ENCODE data around the gene TSSK2. TPM values are rescaled to one million over a fixed set of nuclear protein-coding genes. Genes with fewer than 3 reads are reported as not detected.
A peak's percentile ranks its signal among the peaks of the same experiment; 100 is the strongest.

Gene TSSK2
- total and polyA plus RNA-seq, 2 experiments from 2014 or later: not detected

DNA sequence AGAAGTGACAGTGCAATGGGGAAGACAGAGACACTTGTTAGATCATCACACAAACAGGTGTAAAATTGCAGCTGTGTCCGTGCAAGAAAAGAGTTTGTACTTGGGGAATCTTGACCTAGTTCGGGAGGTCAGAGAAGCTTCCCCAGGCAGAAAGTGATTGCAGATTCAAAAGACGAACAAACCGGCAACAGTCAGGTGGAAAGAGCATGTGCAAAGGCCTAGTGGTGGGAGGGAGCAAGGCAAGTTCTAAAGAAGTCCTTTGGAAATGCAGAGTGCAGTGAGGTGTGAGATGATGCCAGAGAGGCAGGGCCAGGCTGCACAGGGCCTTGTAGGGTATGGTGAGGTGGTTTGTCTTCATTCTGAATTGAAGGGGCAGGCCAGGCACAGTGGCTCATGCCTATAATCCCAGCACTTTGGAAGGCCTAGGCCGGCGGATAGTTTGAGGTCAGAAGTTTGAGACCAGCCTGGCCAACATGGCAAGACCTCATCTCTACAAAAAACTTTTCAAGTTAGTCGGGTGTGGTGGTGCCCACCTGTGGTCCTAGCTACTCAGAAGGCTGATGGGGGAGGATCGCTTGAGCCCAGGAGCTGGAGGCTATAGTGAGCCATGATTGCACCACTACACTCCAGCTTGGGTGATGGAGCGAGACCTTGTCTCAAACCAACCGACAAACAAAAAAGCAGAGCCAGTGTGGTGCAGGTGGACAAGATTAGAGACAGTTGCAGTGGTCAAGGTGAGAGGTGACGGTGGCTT, 15.3 kb downstream of the TSSK2 start:
- H4K20me1 ChIP-seq (ENCODE audit: insufficient read depth, poor library complexity, severe bottlenecking): no peaks in the 10 kb centered on the region
- H3K4me2 ChIP-seq: no peak overlapping the region
- H3K4me3 ChIP-seq: no peak overlapping the region
- no peaks in the 10 kb centered on the region for H3K9me2 ChIP-seq (replicated peaks; ENCODE audit: insufficient read depth)
- H3K36me3 ChIP-seq (replicated peaks; ENCODE audit: insufficient read depth, low read depth): no peaks in the 10 kb centered on the region
- H3K4me1 ChIP-seq (ENCODE audit: insufficient read depth): no peaks in the 10 kb centered on the region
- no peak overlapping the region for H2AFZ ChIP-seq
- no peaks in the 10 kb centered on the region for H3K9me3 ChIP-seq (ENCODE audit: low read depth)
- no peak overlapping the region for H3K27ac ChIP-seq
- no peak for DNase-seq (ENCODE audit: low spot score)
- no peak for TF ChIP-seq EZH2phosphoT487 (IDR thresholded peaks at IDR 0.05; ENCODE audit: low read depth, severe bottlenecking, unreplicated experiment)
- TF ChIP-seq, protein P1, sequence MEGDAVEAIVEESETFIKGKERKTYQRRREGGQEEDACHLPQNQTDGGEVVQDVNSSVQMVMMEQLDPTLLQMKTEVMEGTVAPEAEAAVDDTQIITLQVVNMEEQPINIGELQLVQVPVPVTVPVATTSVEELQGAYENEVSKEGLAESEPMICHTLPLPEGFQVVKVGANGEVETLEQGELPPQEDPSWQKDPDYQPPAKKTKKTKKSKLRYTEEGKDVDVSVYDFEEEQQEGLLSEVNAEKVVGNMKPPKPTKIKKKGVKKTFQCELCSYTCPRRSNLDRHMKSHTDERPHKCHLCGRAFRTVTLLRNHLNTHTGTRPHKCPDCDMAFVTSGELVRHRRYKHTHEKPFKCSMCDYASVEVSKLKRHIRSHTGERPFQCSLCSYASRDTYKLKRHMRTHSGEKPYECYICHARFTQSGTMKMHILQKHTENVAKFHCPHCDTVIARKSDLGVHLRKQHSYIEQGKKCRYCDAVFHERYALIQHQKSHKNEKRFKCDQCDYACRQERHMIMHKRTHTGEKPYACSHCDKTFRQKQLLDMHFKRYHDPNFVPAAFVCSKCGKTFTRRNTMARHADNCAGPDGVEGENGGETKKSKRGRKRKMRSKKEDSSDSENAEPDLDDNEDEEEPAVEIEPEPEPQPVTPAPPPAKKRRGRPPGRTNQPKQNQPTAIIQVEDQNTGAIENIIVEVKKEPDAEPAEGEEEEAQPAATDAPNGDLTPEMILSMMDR (IDR thresholded peaks at IDR 0.05; ENCODE audit: poor library complexity): no peak
- TF ChIP-seq EZH2 (IDR thresholded peaks at IDR 0.05; ENCODE audit: borderline replicate concordance): no peak
- peaks cover 46% of the 10 kb centered on the region for H3K27me3 ChIP-seq
- peaks cover 12% of the 10 kb centered on the region for H3K79me2 ChIP-seq
- 79% methylated on average over 11 of the region's 11 CpGs for WGBS (ENCODE audit: low lambda C conversion rate, missing lambda C conversion rate)

DNA sequence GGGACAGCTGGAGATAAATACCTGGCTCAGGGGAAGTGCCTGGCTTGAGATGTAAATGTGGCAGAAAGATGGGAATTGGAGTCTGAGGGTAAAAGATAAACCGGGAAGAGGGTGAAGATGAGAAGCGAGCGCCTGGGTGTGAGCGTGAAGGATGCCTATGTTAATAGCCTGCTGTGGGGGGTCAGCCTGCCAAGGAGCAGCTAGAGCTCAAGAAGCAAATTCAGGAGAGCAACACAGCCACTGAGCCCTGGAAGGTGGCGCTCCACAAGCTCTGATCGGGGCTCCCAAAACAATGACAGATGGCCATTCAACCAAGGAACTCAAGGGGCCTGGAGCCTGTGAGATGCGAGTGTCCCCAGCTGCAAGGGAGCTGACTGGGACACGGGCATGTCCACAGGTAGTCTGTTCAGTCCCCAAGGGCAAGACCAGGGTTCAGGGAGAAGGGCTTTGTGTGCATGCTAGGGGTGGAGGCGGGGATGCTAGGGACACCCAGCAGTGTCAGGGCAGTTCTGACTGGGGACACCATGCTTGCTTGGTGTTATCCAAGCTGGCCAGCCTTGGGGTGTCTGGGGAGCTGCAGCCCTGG, 16.2 kb downstream of the TSSK2 start:
- Histone ChIP-seq H3K4me1 (ENCODE audit: insufficient read depth) (no peaks in the 10 kb centered on the region), H3K4me2 (no peak overlapping the region), H2AFZ (no peak overlapping the region), H3K27ac (no peak overlapping the region), H3K9me2 (replicated peaks; ENCODE audit: insufficient read depth) (no peaks in the 10 kb centered on the region), H3K9me3 (ENCODE audit: low read depth) (no peaks in the 10 kb centered on the region), H3K36me3 (replicated peaks; ENCODE audit: insufficient read depth, low read depth) (no peaks in the 10 kb centered on the region), H4K20me1 (ENCODE audit: insufficient read depth, poor library complexity, severe bottlenecking) (no peaks in the 10 kb centered on the region), H3K27me3 (peaks cover 55% of the 10 kb centered on the region), H3K4me3 (no peak overlapping the region), H3K79me2 (peaks cover 12% of the 10 kb centered on the region)
- peak; percentile 1 for DNase-seq (ENCODE audit: low spot score)
- TF ChIP-seq, protein P1 (IDR thresholded peaks at IDR 0.05; ENCODE audit: poor library complexity): no peak
- TF ChIP-seq EZH2 (IDR thresholded peaks at IDR 0.05; ENCODE audit: borderline replicate concordance) (no peak), EZH2phosphoT487 (IDR thresholded peaks at IDR 0.05; ENCODE audit: low read depth, severe bottlenecking, unreplicated experiment) (no peak)
- WGBS (ENCODE audit: low lambda C conversion rate, missing lambda C conversion rate): 29% methylated on average over 9 of the region's 9 CpGs

DNA sequence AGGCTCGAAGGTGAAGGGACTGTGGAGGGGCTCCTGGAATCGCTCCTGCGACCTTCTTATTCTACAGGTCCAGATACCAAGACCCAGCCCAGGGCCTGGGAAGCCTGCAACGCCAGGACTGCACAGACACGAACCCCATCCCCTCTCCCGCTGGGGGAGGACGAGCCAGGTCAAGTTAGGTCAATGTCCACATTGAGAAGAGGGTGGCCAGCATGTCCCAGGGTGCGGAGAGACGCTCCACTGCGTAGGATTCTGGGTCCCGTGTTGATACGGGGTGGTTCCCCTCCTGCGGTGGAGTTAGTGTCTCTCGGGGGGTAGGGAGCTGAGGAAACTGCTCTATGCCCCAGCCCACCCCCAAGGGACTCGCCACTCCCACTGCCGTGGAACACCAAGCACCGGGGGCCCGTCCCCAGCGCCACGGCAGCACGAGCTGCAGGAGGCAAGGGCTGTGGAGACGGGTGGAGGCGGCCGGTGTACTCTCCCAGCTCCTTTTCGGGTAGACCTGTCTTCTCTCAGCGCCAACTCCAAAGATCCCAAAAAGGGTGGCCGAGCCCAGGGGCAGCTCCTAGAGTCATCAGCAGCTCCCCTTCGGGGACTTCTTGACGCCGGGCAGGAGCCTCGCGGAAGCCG, 17.4 kb downstream of the TSSK2 start:
- Histone ChIP-seq H3K9me2 (replicated peaks; ENCODE audit: insufficient read depth) (no peaks in the 10 kb centered on the region), H4K20me1 (ENCODE audit: insufficient read depth, poor library complexity, severe bottlenecking) (no peaks in the 10 kb centered on the region), H3K79me2 (peaks cover 6% of the 10 kb centered on the region), H3K9me3 (ENCODE audit: low read depth) (no peaks in the 10 kb centered on the region), H3K27me3 (peaks cover 63% of the 10 kb centered on the region), H3K4me2 (no peak overlapping the region), H3K4me3 (no peak overlapping the region), H3K4me1 (ENCODE audit: insufficient read depth) (no peaks in the 10 kb centered on the region), H2AFZ (no peak overlapping the region), H3K27ac (no peak overlapping the region), H3K36me3 (replicated peaks; ENCODE audit: insufficient read depth, low read depth) (no peaks in the 10 kb centered on the region)
- WGBS (ENCODE audit: low lambda C conversion rate, missing lambda C conversion rate): 78% methylated on average over 31 of the region's 33 CpGs
- TF ChIP-seq, protein P1 (IDR thresholded peaks at IDR 0.05; ENCODE audit: poor library complexity): no peak
- TF ChIP-seq EZH2 (IDR thresholded peaks at IDR 0.05; ENCODE audit: borderline replicate concordance) (no peak), EZH2phosphoT487 (IDR thresholded peaks at IDR 0.05; ENCODE audit: low read depth, severe bottlenecking, unreplicated experiment) (no peak)
- DNase-seq (ENCODE audit: low spot score): no peak

All from hepatocyte (in vitro differentiated cells).